HG03354 (cell line): ENCODE results near the gene USP3.

Experiments
- ATAC-seq: cut with Tn5 transposase; IDR thresholded peaks from one replicate; pipeline ENCODE4 v1.9.1; 2021; ENCODE audit warnings: mild to moderate bottlenecking; ENCODE audit not compliant: unreplicated experiment, poor library complexity, severe bottlenecking

The USP3 gene

DNA sequence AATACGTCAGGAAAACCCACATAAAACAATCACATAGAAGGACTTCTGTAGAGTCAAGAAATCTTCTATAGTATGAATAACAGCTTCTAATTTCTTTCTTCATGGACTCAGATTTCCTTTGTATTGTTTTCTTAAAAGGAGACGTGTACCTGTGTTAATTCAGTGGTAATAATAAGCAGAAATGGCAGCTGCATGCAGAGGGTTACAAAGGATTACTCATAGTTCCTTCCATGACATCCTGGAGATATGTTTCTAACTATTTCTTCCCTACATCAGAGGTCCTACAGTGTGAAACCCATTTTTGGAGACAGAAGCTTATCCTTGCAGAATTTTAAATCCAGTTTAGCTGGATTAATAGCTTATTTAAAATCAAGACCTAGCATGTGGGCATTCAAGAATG, 128.9 kb downstream of the USP3 start:
- ATAC-seq = no peak

GRCh38 chr15:63634154-63634553, 129.8 kb downstream of the USP3 start:
- no peak for ATAC-seq

DNA sequence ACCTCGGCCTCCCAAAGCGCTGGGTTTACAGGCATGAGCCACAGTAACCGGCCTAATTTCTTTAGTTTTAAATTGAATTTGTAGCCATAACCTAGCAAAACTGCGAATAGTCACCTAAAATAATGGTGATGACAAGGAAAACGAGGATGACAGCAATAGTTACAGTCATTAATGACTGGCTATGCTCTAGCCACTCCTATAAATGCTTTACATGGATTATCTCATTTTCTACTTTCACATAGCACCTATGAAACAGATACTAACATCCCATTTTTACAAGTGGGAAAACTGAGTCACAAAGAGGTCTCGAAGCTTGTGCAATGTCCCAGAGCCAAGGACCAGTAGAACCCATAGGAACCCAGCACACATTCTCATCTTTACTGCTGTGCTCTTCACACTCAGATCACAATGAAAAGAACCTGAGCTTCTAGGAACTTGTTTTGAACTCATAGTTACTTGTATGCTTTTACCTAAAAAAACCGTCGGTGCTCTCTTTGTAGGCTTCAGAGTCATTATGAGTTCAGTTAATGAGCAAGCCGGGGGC, 132.2 kb downstream of the USP3 start:
- no peak for ATAC-seq

DNA sequence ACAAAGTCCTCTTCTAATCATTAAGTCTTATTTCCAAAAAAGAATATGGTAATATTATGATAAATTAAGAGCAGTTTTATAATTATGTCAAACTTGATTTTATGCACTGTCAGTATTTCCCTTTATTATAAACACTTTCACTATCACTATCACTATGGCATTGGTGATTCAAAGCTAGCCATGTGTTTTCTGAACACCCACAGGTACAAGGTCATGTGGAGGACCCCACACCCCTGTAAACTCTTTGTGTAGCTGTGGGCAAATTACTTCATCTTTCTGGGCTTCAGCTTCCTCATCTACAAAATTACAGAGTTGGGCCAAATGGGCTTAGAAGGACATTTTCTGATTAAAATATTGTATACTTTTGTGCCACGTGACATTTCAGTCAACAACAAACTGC, 134.4 kb downstream of the USP3 start:
- ATAC-seq = no peak

- ATAC-seq = no peak
Observed at GRCh38 chr15:63640146-63640545, 135.8 kb downstream of the USP3 start.
